NB4 (cell line): ENCODE results near the gene EBF3.

ENCODE experiments used
- DNase-seq: peaks from one replicate; pipeline ENCODE4 v3.0.0; 2010; ENCODE audit warnings: low read depth
- H3K4me3 ChIP-seq: one replicate; pipeline ENCODE4 v1.5.1; 2011; ENCODE audit warnings: mild to moderate bottlenecking, low read depth, low read length, moderate library complexity
- MYC ChIP-seq: IDR thresholded peaks from 2 replicates; pipeline ENCODE4 v1.6.1; 2011; ENCODE audit warnings: low read depth, low read length
- POLR2A ChIP-seq: IDR thresholded peaks from 2 replicates; pipeline ENCODE4 v1.6.1; 2011; ENCODE audit warnings: mild to moderate bottlenecking; ENCODE audit not compliant: insufficient read length; ENCODE audit errors: extremely low read depth
- TF ChIP-seq, protein P1 (sequence below): IDR thresholded peaks from 2 replicates; pipeline ENCODE4 v1.6.1; 2011; ENCODE audit warnings: low read depth, low read length
- TF ChIP-seq, protein P2 (sequence below): IDR thresholded peaks from one replicate; pipeline ENCODE4 v1.5.1; 2012; ENCODE audit warnings: low read depth, low read length

The EBF3 gene

DNA sequence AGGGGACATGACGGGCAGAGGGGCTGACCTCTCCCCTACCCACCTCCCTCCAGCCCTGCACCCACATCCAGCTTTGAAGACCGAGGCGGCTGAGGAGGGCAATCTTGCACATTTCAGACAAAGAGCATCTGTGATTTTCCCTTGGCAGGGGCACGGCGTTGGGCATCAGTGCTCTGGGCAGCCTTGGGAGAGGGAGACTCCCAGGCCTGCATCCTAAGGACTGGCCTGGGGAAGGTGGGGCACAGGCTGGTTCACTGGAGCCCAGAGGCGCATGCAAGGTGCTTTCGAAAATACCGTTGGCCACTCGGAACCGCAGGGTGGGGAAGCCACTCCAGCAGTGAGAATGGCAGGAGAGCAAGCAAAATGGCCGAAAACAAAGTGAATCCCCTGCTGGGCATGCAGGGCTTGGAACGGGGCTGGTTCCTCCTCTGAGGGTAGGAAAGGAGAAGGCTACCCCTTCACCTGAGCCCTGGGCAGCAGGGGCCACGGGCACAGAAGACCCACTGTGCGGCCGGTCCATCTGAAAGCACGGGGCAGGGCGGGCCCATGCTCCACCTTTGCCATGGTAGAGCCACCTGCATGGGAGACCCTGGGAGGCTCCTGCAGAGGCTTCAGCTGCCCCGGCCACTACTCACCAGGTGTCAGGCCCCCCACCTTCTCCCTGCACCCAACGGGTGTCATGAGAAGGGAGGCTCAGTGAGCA, 49.8 kb downstream of the EBF3 start:
- DNase-seq, result no peak
- H3K4me3 ChIP-seq, result no peak overlapping the region
- TF ChIP-seq, protein P1, sequence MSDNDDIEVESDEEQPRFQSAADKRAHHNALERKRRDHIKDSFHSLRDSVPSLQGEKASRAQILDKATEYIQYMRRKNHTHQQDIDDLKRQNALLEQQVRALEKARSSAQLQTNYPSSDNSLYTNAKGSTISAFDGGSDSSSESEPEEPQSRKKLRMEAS, result no peak
- no peak for TF ChIP-seq POLR2A
- TF ChIP-seq MYC, result no peak
- TF ChIP-seq, protein P2, sequence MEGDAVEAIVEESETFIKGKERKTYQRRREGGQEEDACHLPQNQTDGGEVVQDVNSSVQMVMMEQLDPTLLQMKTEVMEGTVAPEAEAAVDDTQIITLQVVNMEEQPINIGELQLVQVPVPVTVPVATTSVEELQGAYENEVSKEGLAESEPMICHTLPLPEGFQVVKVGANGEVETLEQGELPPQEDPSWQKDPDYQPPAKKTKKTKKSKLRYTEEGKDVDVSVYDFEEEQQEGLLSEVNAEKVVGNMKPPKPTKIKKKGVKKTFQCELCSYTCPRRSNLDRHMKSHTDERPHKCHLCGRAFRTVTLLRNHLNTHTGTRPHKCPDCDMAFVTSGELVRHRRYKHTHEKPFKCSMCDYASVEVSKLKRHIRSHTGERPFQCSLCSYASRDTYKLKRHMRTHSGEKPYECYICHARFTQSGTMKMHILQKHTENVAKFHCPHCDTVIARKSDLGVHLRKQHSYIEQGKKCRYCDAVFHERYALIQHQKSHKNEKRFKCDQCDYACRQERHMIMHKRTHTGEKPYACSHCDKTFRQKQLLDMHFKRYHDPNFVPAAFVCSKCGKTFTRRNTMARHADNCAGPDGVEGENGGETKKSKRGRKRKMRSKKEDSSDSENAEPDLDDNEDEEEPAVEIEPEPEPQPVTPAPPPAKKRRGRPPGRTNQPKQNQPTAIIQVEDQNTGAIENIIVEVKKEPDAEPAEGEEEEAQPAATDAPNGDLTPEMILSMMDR, result no peak

DNA sequence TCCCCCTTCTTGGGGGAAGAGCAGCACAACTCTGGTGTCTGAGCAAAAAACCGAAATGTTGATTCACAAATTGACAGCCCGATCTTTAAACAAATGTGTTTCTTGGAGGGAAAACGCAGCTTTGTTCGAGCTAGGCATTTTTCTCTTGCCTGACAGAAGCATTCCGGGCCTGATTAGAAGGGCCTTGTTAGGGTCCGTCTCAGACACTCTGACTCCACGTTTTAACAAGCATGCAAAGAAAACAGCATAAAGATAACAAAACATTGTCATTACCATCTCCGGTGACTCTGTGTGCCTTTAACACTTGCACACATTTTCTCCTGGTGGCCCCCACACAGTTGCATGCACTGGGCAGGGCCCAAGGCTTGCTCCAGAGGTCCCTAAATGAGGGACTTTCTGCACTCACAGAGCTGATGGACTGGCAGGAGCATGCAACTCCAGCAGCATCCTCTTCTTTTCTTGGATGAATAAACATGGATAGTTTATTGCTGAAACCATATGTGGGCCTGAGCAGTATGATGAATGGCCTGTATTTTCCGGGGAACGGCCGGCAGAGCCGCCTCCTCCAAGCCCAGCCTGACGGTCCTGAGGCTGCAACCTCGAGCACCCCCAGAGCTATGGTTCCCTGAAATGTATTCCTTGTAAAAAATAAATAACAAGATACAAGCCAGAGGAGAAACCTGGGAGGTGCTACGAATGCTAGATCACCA, 50.9 kb downstream of the EBF3 start:
- TF ChIP-seq MYC (no peak), POLR2A (no peak)
- TF ChIP-seq, protein P2, result no peak
- TF ChIP-seq, protein P1, result no peak
- H3K4me3 ChIP-seq, result no peak overlapping the region
- DNase-seq, result no peak

DNA sequence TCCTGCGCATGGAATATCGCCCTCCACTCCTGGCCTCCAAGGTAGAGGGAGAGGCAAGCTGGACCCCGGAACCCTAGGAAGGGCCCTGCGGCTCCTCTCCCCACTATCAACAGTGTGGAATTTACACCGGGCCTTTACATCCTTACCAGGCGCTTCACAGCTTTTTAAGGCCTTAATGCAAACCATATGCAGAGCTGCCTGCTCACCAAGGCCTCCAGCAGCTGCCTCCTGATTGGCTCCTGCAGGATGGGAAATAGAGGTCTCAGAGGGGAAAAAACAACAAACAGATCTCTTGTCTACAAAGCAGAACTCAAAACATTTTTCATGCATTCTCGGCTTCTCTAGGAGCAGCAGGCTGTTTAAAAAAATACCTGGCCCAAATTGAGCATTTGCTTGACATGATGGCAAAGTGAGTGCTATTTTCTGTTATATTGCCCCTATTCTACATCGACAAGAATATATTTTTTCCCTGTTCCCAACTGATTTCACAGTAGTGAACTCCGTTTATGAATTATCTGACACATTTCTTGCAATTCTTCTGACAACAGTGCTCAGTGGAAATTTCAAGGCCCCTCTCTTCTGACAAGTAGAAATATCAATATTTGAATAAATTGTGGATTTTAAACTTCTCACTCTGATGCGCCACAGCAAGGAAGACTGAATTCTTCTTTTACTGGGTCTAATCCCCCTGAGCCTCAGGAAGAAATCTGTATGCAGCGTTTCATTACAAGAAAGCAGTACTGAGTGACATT, 51.7 kb downstream of the EBF3 start:
- no peak overlapping the region for H3K4me3 ChIP-seq
- TF ChIP-seq, protein P1, result no peak
- TF ChIP-seq POLR2A, result no peak
- no peak for TF ChIP-seq MYC
- TF ChIP-seq, protein P2, result no peak
- DNase-seq, result no peak

DNA sequence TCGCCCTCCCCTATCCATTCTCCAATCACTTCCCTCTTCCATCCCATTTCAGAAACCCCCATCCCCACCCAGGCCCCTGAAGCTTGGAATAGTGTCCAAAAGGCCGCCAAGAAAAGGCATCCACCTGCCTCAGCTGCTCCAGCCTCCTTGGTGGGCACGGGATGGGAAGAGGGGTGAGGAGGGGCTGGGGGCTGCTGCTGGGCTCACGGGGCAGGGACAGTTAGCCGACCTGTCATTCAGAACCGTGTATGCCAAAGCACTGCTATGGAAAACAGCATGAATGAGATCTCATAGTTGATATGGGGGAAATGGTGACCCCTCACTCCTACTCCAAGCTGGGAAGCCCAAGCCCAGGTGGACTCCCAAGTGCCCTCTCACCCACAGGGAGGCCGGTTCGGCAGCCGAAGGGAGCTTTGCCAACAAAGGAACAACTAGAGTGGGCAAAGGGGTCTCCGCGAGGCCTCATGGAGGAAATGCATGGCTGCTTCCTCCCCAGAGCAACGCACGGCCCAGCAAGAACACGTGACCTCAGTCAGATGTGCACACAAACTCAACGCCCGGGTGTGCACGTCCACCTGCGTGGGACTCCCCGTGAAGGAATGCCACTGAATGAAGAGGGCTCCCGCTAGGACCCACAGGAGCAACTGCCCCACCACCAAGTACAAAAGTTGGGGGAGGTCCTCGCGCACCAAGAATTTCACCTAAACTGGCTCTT, 52.5 kb downstream of the EBF3 start:
- no peak for DNase-seq
- H3K4me3 ChIP-seq, result no peak overlapping the region
- TF ChIP-seq, protein P2, result no peak
- TF ChIP-seq, protein P1, result no peak
- TF ChIP-seq POLR2A, result no peak
- no peak for TF ChIP-seq MYC

DNA sequence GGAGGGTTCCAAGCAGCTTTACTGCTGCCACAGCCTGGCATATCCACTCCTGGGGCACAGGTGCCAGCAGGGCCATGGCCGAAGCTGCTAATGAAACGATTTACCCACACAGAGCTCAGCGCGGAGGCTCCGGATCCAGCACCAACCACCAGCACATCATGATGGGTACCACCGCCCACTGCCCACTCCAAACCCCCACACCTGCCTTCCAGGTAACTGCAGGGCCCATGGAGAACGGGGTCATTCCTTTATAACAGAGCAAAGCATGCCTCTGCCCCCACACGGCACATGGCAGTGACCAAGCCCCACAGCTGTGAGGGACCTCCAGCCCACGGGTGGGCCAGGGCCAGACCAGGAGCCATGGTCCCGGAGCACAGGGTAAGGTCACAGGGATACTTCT, 53.2 kb downstream of the EBF3 start:
- TF ChIP-seq, protein P1, result no peak
- TF ChIP-seq, protein P2, result no peak
- TF ChIP-seq POLR2A (no peak), MYC (no peak)
- H3K4me3 ChIP-seq, result no peak overlapping the region
- DNase-seq, result no peak
